Neural cell (in vitro differentiated cells): Measurements from ENCODE around the gene SP2. TPM values are rescaled to one million over a fixed set of nuclear protein-coding genes. Genes with fewer than 3 reads are reported as not detected.
A peak's percentile ranks its signal among the peaks of the same experiment; 100 is the strongest.

Experiments used
- H2AFZ ChIP-seq: fragments of 200-600, 300-800 bp; sonication (generic), shearing (Covaris generic); 2 replicates; pipeline ENCODE4 v1.6.0; 2014; ENCODE audit warnings: low read depth, mild to moderate bottlenecking, antibody characterized with exemption, low read length, moderate library complexity
- H3F3A ChIP-seq: fragments of 200-600 bp; shearing (Covaris generic); 2 replicates; pipeline ENCODE4 v1.6.1; 2016; ENCODE audit warnings: mild to moderate bottlenecking, moderate library complexity, mixed read lengths, antibody characterized with exemption, low read length; ENCODE audit not compliant: insufficient read depth, poor library complexity, severe bottlenecking
- H3K27ac ChIP-seq: fragments of 200-600, 300-800 bp; sonication (generic), shearing (Covaris generic); 2 replicates; pipeline ENCODE4 v1.5.1; 2014; ENCODE audit warnings: mild to moderate bottlenecking, low read length, moderate library complexity
- H3K27me3 ChIP-seq: fragments of 300-800, 200-600 bp; sonication (generic), shearing (Covaris generic); 2 replicates; pipeline ENCODE4 v1.6.0; 2014; ENCODE audit warnings: mild to moderate bottlenecking, low read depth, low read length, moderate library complexity; ENCODE audit not compliant: insufficient read depth
- H3K36me3 ChIP-seq: fragments of 300-800, 200-600 bp; sonication (generic), shearing (Covaris generic); 2 replicates; pipeline ENCODE4 v1.5.1; 2014; ENCODE audit warnings: mild to moderate bottlenecking, antibody characterized with exemption, low read length, moderate library complexity; ENCODE audit not compliant: insufficient read depth
- H3K4me2 ChIP-seq: fragments of 300-800, 200-600 bp; sonication (generic), shearing (Covaris generic); 2 replicates; pipeline ENCODE4 v1.6.0; 2014; ENCODE audit warnings: mild to moderate bottlenecking, low read length
- H3K4me3 ChIP-seq: fragments of 300-800, 200-600 bp; sonication (generic), shearing (Covaris generic); 2 replicates; pipeline ENCODE4 v1.5.1; 2014; ENCODE audit warnings: mild to moderate bottlenecking, low read length, moderate library complexity
- H3K79me2 ChIP-seq: fragments of 200-600 bp; shearing (Covaris generic); replicated peaks from 2 replicates; pipeline ENCODE4 v1.6.0; 2014; ENCODE audit warnings: mild to moderate bottlenecking, low read length, moderate library complexity; ENCODE audit not compliant: insufficient read depth
- H3K9ac ChIP-seq: fragments of 300-800, 200-600 bp; sonication (generic), shearing (Covaris generic); 2 replicates; pipeline ENCODE4 v1.6.1; 2016; ENCODE audit warnings: mild to moderate bottlenecking, low read length, mixed read lengths
- H3K9me2 ChIP-seq: fragments of 200-600 bp; shearing (Covaris generic); 2 replicates; pipeline ENCODE4 v1.6.1; 2016; ENCODE audit warnings: mild to moderate bottlenecking, low read length, mixed read lengths; ENCODE audit not compliant: insufficient read depth
- H3K9me3 ChIP-seq: fragments of 200-600, 300-800 bp; sonication (generic), shearing (Covaris generic); 2 replicates; pipeline ENCODE4 v1.6.1; 2016; ENCODE audit warnings: mild to moderate bottlenecking, mixed run types, low read length, moderate library complexity, mixed read lengths
- H4K20me1 ChIP-seq: fragments of 200-600 bp; shearing (Covaris generic); 2 replicates; pipeline ENCODE4 v1.6.1; 2016; ENCODE audit warnings: mild to moderate bottlenecking, mixed run types; ENCODE audit not compliant: insufficient read depth
- EP300 ChIP-seq: fragments of 450-650 bp; conservative IDR thresholded peaks from 2 replicates; pipeline ENCODE4 v1.6.1; 2014; ENCODE audit warnings: antibody characterized with exemption, mild to moderate bottlenecking, moderate library complexity; ENCODE audit not compliant: poor library complexity, severe bottlenecking
- EZH2 ChIP-seq: fragments of 200-600, 300-800 bp; shearing (Covaris generic), sonication (generic); IDR thresholded peaks from 2 replicates; pipeline ENCODE4 v1.6.1; 2014; ENCODE audit warnings: antibody characterized with exemption, low read length, borderline replicate concordance, mild to moderate bottlenecking; ENCODE audit not compliant: insufficient read depth, poor library complexity, severe bottlenecking
- MXI1 ChIP-seq: fragments of 450-650 bp; conservative IDR thresholded peaks from 2 replicates; pipeline ENCODE4 v1.6.1; 2014; ENCODE audit warnings: antibody characterized with exemption, mild to moderate bottlenecking; ENCODE audit not compliant: poor library complexity, severe bottlenecking
- POLR2AphosphoS5 ChIP-seq: IDR thresholded peaks from 2 replicates; pipeline ENCODE4 v1.6.1; 2012
- RAD21 ChIP-seq: fragments of 450-650 bp; conservative IDR thresholded peaks from 2 replicates; pipeline ENCODE4 v1.6.1; 2014; ENCODE audit warnings: antibody characterized with exemption, mild to moderate bottlenecking, moderate library complexity
- SMC3 ChIP-seq: fragments of 450-650 bp; conservative IDR thresholded peaks from 2 replicates; pipeline ENCODE4 v1.6.1; 2014; ENCODE audit warnings: antibody characterized with exemption, mild to moderate bottlenecking, moderate library complexity; ENCODE audit not compliant: poor library complexity
- TAF1 ChIP-seq: IDR thresholded peaks from 2 replicates; pipeline ENCODE4 v1.6.1; 2012; ENCODE audit warnings: low read depth
- polyA plus RNA-seq: library from polyadenylated mRNA; depleted of rRNA; stranded (reverse); fragments of >200 nt; gene quantifications from 2 replicates; pipeline ENCODE4 v1.2.3, GENCODE V29; 2014
- TF ChIP-seq, protein P1 (sequence below): fragments of 450-650 bp; IDR thresholded peaks from 2 replicates; pipeline ENCODE4 v1.5.1; 2014; ENCODE audit warnings: antibody characterized with exemption, mild to moderate bottlenecking, moderate library complexity; ENCODE audit not compliant: poor library complexity, severe bottlenecking
- TF ChIP-seq, protein P2 (sequence below): IDR thresholded peaks from 2 replicates; pipeline ENCODE4 v1.6.1; 2012; ENCODE audit warnings: borderline replicate concordance

Gene SP2
- polyA plus RNA-seq, 1 donor from 2014 or later: 0.25 TPM

DNA sequence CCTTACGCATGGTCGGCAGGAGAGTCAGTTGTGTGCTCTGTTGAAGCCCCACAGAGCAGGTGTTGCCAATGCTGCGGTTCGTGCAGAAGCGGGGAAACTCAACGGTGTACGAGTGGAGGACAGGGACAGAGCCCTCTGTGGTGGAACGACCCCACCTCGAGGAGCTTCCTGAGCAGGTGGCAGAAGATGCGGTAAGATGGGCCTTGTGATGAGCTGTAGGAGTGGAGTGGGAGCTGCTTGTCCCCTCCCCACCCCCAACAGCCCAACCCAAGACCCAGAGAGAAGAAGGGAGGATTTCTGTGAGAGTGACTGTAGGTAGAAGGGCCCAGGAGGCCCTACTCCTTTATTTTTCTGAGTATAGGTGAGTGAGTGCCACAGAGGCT is 79.8 kb downstream of the SP2 start:
- Histone ChIP-seq H3K4me3 (no peak overlapping the region), H3K4me2 (no peak overlapping the region), H3K9ac (no peak overlapping the region), H3K27me3 (no peaks in the 10 kb centered on the region), H3K36me3 (peaks cover 4% of the 10 kb centered on the region), H2AFZ (no peak overlapping the region), H3F3A (no peaks in the 10 kb centered on the region), H3K9me2 (no peaks in the 10 kb centered on the region), H3K79me2 (peaks cover 9% of the 10 kb centered on the region), H4K20me1 (no peaks in the 10 kb centered on the region), H3K27ac (no peak overlapping the region), H3K9me3 (no peaks in the 10 kb centered on the region)
- TF ChIP-seq POLR2AphosphoS5: no peak
- TF ChIP-seq, protein P1, sequence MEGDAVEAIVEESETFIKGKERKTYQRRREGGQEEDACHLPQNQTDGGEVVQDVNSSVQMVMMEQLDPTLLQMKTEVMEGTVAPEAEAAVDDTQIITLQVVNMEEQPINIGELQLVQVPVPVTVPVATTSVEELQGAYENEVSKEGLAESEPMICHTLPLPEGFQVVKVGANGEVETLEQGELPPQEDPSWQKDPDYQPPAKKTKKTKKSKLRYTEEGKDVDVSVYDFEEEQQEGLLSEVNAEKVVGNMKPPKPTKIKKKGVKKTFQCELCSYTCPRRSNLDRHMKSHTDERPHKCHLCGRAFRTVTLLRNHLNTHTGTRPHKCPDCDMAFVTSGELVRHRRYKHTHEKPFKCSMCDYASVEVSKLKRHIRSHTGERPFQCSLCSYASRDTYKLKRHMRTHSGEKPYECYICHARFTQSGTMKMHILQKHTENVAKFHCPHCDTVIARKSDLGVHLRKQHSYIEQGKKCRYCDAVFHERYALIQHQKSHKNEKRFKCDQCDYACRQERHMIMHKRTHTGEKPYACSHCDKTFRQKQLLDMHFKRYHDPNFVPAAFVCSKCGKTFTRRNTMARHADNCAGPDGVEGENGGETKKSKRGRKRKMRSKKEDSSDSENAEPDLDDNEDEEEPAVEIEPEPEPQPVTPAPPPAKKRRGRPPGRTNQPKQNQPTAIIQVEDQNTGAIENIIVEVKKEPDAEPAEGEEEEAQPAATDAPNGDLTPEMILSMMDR: no peak
- TF ChIP-seq, protein P2, sequence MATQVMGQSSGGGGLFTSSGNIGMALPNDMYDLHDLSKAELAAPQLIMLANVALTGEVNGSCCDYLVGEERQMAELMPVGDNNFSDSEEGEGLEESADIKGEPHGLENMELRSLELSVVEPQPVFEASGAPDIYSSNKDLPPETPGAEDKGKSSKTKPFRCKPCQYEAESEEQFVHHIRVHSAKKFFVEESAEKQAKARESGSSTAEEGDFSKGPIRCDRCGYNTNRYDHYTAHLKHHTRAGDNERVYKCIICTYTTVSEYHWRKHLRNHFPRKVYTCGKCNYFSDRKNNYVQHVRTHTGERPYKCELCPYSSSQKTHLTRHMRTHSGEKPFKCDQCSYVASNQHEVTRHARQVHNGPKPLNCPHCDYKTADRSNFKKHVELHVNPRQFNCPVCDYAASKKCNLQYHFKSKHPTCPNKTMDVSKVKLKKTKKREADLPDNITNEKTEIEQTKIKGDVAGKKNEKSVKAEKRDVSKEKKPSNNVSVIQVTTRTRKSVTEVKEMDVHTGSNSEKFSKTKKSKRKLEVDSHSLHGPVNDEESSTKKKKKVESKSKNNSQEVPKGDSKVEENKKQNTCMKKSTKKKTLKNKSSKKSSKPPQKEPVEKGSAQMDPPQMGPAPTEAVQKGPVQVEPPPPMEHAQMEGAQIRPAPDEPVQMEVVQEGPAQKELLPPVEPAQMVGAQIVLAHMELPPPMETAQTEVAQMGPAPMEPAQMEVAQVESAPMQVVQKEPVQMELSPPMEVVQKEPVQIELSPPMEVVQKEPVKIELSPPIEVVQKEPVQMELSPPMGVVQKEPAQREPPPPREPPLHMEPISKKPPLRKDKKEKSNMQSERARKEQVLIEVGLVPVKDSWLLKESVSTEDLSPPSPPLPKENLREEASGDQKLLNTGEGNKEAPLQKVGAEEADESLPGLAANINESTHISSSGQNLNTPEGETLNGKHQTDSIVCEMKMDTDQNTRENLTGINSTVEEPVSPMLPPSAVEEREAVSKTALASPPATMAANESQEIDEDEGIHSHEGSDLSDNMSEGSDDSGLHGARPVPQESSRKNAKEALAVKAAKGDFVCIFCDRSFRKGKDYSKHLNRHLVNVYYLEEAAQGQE: no peak
- TF ChIP-seq MXI1: no peak
- no peak for TF ChIP-seq TAF1
- no peak for TF ChIP-seq RAD21
- TF ChIP-seq EP300: no peak
- TF ChIP-seq SMC3: no peak
- no peak for TF ChIP-seq EZH2

DNA sequence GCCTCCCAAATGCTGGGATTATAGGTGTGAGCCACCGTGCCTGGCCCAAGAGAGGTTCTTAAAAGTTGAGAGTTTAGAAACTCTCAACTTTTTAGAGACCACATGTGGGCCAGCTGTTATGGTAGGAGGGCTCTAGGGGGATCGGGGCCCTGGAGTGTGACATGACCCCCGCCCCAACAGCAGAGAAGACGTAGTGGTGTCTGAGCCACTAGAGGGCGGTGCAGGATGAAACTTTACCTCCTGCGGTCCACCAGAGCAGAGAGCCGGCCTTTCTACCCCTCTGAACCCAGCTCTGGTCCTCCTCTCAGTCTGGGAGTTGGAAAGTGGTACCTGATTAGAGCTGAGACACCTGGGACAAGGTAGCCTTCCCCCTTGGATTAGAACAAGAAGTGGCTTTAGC is 82.3 kb downstream of the SP2 start:
- TF ChIP-seq, protein P2: no peak
- peak; percentile 98 for TF ChIP-seq RAD21
- no peak for TF ChIP-seq MXI1
- no peak for TF ChIP-seq EP300
- TF ChIP-seq EZH2: no peak
- TF ChIP-seq SMC3: peak; percentile 100
- no peak for TF ChIP-seq POLR2AphosphoS5
- TF ChIP-seq TAF1: no peak
- TF ChIP-seq, protein P1: peak; percentile 94
- H2AFZ ChIP-seq: no peak overlapping the region
- H3F3A ChIP-seq: no peaks in the 10 kb centered on the region
- no peak overlapping the region for H3K4me3 ChIP-seq
- H4K20me1 ChIP-seq: no peaks in the 10 kb centered on the region
- no peaks in the 10 kb centered on the region for H3K79me2 ChIP-seq
- no peaks in the 10 kb centered on the region for H3K9me2 ChIP-seq
- H3K27me3 ChIP-seq: no peaks in the 10 kb centered on the region
- H3K9ac ChIP-seq: no peak overlapping the region
- no peaks in the 10 kb centered on the region for H3K9me3 ChIP-seq
- H3K4me2 ChIP-seq: no peak overlapping the region
- no peak overlapping the region for H3K27ac ChIP-seq
- peaks cover 4% of the 10 kb centered on the region for H3K36me3 ChIP-seq
